ENCODE measurements around the gene INTS4. TPM values are rescaled to one million over a fixed set of nuclear protein-coding genes. Genes with fewer than 3 reads are reported as not detected.

The INTS4 gene
- total and polyA plus RNA-seq, 2 experiments from 2014 or later, result 24.6 to 47.6 TPM

DNA sequence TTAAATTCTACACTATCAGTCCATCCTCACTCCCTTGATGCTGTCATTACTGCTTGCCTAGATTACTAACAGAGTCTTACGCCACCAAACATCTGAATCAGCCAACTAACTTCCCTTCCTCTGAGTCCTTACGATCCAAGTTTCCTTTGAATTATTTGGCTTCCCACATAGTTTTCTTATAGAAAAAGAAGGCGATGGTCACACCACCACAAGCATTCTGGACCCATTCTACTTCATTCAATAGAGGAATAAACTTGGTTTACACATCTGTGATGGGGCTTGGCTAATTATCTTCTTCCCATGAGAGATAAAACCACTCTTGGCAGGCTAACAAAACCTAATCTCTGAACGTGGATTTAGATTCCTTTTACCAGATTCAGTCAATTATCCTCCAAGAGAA lies 35.0 kb downstream of the INTS4 start:
- Mint-ChIP-seq H3K36me3 (ENCODE audit: low read depth) (peaks cover 17% of the 10 kb centered on the region), H3K4me1 (no peaks in the 10 kb centered on the region), H3K4me3 (no peak overlapping the region), H3K27ac (no peak overlapping the region), H3K27me3 (ENCODE audit: insufficient read depth, low read depth, poor library complexity) (no peaks in the 10 kb centered on the region), H3K9me3 (peaks cover 1% of the 10 kb centered on the region; the same call in 2 of the 3 replicates)
- Histone ChIP-seq H3K36me3 (ENCODE audit: insufficient read depth) (no peaks in the 10 kb centered on the region), H2AFZ (no peak overlapping the region), H3K4me2 (no peak overlapping the region), H3K9me2 (ENCODE audit: insufficient read depth) (no peaks in the 10 kb centered on the region), H4K20me1 (replicated peaks; ENCODE audit: insufficient read depth) (no peaks in the 10 kb centered on the region), H3K4me1 (ENCODE audit: insufficient read depth) (no peaks in the 10 kb centered on the region), H3K4me3 (no peak overlapping the region), H3K79me2 (replicated peaks; ENCODE audit: insufficient read depth) (no peaks in the 10 kb centered on the region), H3K27me3 (ENCODE audit: insufficient read depth) (no peaks in the 10 kb centered on the region), H3K27ac (ENCODE audit: low read depth) (no peak overlapping the region), H3F3A (replicated peaks; ENCODE audit: low read depth) (no peaks in the 10 kb centered on the region)
- ATAC-seq (no peak), DNase-seq (ENCODE audit: low spot score) (no peak)
- TF ChIP-seq EZH2 (IDR thresholded peaks at IDR 0.05; ENCODE audit: low read depth, unreplicated experiment) (no peak), EZH2phosphoT487 (IDR thresholded peaks at IDR 0.05; ENCODE audit: unreplicated experiment) (no peak), ZNF462 (CRISPR knock-in tag; IDR thresholded peaks at IDR 0.05) (no peak), JUNB (IDR thresholded peaks at IDR 0.05; ENCODE audit: unreplicated experiment) (no peak), NANOG (IDR thresholded peaks at IDR 0.05; ENCODE audit: borderline replicate concordance) (no peak), CREB1 (CRISPR knock-in tag; IDR thresholded peaks at IDR 0.05; ENCODE audit: low read depth) (no peak), CTCF (conservative IDR thresholded peaks at IDR 0.05; ENCODE audit: low read depth in 2 of 2) (no peak), ETS1 (IDR thresholded peaks at IDR 0.05) (no peak), ZNF331 (CRISPR knock-in tag; IDR thresholded peaks at IDR 0.05; ENCODE audit: low read depth) (no peak), STAT1 (IDR thresholded peaks at IDR 0.05; ENCODE audit: unreplicated experiment) (no peak), POLR2AphosphoS5 (IDR thresholded peaks at IDR 0.05; ENCODE audit: low read depth) (no peak), ZNF114 (CRISPR knock-in tag; IDR thresholded peaks at IDR 0.05) (no peak)
- TF ChIP-seq, protein P1, sequence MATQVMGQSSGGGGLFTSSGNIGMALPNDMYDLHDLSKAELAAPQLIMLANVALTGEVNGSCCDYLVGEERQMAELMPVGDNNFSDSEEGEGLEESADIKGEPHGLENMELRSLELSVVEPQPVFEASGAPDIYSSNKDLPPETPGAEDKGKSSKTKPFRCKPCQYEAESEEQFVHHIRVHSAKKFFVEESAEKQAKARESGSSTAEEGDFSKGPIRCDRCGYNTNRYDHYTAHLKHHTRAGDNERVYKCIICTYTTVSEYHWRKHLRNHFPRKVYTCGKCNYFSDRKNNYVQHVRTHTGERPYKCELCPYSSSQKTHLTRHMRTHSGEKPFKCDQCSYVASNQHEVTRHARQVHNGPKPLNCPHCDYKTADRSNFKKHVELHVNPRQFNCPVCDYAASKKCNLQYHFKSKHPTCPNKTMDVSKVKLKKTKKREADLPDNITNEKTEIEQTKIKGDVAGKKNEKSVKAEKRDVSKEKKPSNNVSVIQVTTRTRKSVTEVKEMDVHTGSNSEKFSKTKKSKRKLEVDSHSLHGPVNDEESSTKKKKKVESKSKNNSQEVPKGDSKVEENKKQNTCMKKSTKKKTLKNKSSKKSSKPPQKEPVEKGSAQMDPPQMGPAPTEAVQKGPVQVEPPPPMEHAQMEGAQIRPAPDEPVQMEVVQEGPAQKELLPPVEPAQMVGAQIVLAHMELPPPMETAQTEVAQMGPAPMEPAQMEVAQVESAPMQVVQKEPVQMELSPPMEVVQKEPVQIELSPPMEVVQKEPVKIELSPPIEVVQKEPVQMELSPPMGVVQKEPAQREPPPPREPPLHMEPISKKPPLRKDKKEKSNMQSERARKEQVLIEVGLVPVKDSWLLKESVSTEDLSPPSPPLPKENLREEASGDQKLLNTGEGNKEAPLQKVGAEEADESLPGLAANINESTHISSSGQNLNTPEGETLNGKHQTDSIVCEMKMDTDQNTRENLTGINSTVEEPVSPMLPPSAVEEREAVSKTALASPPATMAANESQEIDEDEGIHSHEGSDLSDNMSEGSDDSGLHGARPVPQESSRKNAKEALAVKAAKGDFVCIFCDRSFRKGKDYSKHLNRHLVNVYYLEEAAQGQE (IDR thresholded peaks at IDR 0.05; ENCODE audit: unreplicated experiment), result no peak

All from GM23338 (cell line).